T-helper 1 cell treated with Interleukin-12 subunit alpha and Interleukin-12 subunit beta and Interleukin-4 antibody, amounts not matched to agents 30 μg/mL and 1 μg/mL, for 36 hours (primary cell): ENCODE measurements around the gene DEDD.

Experiments
- H3K27ac Mint-ChIP-seq: one replicate; pipeline ENCODE4 v1.8.0; 2021; ENCODE audit warnings: mild to moderate bottlenecking, mixed read lengths
- H3K27me3 Mint-ChIP-seq: one replicate; pipeline ENCODE4 v1.8.0; 2021; ENCODE audit warnings: low read depth, mixed read lengths
- H3K36me3 Mint-ChIP-seq: one replicate; pipeline ENCODE4 v1.8.0; 2021; ENCODE audit warnings: low read depth, mixed read lengths
- H3K4me1 Mint-ChIP-seq: one replicate; pipeline ENCODE4 v1.8.0; 2021; ENCODE audit warnings: low read depth, mixed read lengths
- H3K4me3 Mint-ChIP-seq: one replicate; pipeline ENCODE4 v1.8.0; 2021; ENCODE audit warnings: mild to moderate bottlenecking, moderate library complexity, mixed read lengths
- H3K9me3 Mint-ChIP-seq: one replicate; pipeline ENCODE4 v1.8.0; 2021; ENCODE audit warnings: mixed read lengths

The DEDD gene

DNA sequence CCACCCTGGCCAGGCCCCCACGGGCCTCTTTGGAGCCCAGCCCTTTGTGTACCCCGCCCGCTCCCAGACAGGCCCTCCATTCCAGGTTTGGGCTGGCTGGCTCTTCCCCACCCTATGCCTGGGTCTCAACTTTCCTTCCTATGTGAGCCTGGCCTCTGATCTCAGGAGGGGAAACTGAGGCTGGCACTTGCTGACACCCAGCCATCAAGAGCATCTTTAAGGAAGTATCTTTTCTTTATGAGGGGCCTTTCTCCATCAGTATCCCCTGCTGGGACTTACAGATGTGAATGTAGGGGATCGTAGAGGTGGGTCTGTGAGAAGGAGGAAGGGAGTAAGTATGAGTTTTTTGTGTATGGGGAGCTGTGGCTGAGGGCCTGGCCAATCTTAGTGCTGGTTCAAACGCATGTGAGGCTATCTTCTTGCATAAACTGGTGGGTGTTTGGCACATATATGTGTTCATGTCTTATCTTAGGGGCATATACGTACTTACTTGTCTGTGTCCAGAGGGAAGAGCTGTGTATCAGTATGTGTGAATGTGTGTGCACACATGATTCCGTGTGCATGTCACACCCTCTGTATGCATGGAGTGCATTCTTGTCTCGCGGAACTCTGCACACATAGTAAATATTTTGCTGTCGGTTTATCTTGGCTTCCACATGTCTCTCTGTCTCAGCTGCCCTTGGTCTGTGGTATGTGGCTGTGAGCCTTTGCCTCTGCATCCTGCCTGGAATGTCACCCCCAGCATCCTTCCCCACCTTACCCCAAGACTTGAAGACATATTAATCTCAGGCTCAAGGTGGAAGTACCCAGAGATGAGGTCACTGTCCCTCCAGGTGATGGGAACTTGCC, 48.5 kb downstream of the DEDD start:
- no peaks in the 10 kb centered on the region for H3K27me3 Mint-ChIP-seq
- no peak overlapping the region for H3K27ac Mint-ChIP-seq
- no peaks in the 10 kb centered on the region for H3K9me3 Mint-ChIP-seq
- H3K4me1 Mint-ChIP-seq, result peaks cover 4% of the 10 kb centered on the region
- H3K4me3 Mint-ChIP-seq, result no peak overlapping the region
- H3K36me3 Mint-ChIP-seq, result no peaks in the 10 kb centered on the region

DNA sequence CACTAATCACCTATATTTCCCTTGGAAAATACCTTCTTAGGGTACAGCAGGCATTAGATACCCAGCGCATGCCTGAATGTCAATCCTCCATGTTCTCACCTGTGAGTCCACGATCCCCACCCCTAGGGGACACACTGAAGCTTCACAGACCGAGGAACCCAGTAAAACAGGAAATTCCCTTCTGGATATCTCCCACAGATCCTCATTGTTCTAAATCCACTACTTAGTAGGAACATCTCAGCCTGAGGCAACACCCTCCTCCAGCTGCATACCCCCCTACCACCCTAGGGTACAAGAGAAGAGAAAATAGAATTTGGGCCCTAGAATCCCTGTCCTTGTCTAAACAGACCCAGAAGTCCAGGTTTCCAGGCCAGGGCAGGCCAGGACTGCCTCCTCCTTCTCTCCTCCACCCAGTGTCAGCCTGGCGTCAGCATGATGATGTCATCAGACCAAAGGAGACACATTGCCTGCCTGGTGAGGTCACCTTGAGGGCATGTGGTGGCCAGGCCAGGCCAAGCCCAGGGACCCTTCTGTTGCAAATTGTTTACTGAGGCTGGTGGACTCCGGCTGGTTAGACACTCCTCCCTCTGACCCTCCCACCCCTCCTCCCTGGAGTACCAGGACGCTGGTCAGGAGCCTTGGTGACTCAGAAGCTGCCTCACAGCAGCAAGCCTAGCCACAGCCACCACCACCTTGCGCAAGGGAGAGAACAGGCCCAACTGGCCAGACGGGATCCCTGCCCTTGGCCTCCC, 49.3 kb downstream of the DEDD start:
- H3K4me1 Mint-ChIP-seq, result peaks cover 4% of the 10 kb centered on the region
- no peaks in the 10 kb centered on the region for H3K9me3 Mint-ChIP-seq
- no peaks in the 10 kb centered on the region for H3K27me3 Mint-ChIP-seq
- no peaks in the 10 kb centered on the region for H3K36me3 Mint-ChIP-seq
- H3K4me3 Mint-ChIP-seq, result no peak overlapping the region
- no peak overlapping the region for H3K27ac Mint-ChIP-seq

DNA sequence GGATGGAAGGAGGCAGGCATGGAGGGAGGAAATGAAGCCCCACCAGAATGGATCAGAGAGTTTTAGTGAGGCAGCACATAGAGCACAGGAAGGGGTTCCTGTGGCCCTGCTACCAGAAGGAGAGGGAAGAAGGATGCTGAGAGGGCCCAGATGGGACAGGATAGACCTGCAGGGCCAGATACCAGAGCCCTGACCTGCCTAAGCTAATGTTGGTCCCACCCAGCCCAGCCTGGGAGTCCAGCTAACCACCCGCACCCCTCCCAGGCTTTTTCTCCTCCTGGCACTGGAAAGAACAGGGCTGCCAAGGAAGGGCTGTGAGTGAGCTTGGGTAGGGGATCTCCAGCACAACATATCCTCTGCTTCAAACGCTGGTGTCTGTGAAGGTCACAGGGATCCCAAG, 50.0 kb downstream of the DEDD start:
- Mint-ChIP-seq H3K27me3 (no peaks in the 10 kb centered on the region), H3K4me1 (peaks cover 3% of the 10 kb centered on the region), H3K27ac (no peak overlapping the region), H3K9me3 (no peaks in the 10 kb centered on the region), H3K36me3 (no peaks in the 10 kb centered on the region), H3K4me3 (no peak overlapping the region)

DNA sequence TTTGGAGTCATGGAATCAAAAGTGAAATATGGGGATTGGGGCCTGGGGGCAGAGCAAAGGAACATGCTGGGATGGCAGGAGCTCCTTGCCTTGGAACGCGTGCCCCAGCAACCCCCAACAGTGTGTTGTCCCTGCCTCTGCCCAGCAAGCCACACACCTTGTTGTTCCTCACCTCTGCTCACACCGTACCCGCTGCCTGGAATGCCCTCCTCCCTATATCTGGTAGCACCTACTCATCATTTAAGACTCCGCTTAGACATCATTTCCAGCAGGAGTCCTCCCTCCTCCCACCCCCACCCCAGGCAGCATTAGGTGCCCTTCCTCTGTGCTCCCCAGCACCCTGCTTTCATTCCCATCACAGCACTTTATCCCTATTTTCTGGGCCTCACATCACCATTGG, 50.9 kb downstream of the DEDD start:
- Mint-ChIP-seq H3K4me3 (no peak overlapping the region), H3K27me3 (no peaks in the 10 kb centered on the region), H3K36me3 (no peaks in the 10 kb centered on the region), H3K4me1 (peaks cover 3% of the 10 kb centered on the region), H3K9me3 (no peaks in the 10 kb centered on the region), H3K27ac (no peak overlapping the region)

DNA sequence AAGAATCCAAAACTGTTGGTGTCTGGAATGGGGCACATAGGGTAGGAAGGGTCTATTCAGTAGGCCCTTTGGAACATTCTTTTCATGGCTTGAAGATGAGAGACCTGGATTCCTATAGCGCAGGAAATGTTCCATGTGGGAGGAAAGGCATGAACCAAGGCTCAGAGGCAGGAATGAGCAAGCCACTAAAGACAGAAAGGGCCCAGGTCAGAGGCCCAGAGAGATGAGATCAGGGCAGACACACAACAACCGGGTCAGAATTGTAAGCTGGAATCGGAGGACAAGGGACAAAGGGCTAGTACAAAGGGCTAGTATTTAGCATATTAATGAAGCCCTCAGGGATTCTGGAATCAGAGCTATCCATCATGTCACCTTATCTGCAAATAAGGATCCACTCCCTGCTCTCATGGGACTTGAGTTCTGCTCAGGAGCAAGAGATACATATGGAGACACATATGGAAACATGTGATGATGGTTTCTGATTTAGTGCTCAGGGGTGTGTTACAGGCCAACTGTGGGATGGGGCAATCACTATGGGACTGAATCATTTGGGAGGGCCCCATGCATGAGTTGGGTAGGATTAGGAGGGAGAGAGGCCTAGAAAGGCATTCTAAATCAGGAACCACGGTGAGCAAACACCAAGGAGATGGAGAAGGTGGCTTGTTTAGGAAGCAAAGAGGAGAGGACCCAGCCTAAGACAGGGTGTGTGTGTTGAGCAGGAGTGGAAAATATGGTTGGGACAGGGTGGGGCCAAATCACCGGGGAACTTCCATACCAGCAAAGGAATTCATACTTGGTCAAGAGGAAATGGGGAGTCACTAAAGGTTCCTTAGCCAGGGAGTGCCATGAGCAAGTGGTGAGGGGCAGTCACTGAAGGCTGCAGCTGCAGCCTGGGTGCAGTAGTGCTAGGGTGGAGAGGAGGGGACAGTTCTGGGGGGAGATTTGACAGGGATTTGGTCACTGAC, 51.7 kb downstream of the DEDD start:
- Mint-ChIP-seq H3K9me3 (no peaks in the 10 kb centered on the region), H3K27me3 (no peaks in the 10 kb centered on the region), H3K27ac (no peak overlapping the region), H3K4me3 (no peak overlapping the region), H3K36me3 (no peaks in the 10 kb centered on the region), H3K4me1 (peaks cover 4% of the 10 kb centered on the region)

DNA sequence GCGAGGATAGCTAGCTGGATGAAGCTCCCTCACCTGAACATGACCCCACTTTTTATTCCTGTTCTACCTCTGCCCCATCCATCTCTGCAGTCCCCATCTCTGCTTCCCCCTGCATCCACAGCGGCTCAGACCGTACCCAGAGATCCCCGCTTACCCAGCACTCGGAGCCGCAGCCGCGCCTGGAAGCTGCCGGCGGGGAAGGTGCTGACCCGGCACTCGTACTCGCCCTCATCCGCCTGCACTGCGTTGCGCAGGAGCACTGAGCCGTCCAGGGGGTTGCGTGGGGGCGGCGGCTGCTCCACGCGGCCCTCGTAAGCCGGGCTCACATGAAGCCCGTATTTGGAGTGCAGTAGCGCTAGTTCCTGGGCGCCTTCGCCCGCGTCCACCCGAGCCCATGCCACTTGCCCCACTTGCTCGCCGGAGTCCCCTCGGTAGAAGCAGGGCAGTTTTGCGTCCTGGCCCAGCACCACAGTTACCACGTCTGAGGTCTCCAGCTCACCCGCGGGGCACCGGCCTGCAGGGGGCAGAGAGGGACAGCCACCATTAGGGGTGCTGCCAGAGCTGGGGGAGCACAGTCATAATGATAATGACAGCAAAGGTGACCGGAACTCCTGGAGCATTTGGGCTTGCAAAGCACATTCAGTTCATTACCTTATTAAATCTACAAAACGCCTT, 52.9 kb downstream of the DEDD start:
- no peaks in the 10 kb centered on the region for H3K9me3 Mint-ChIP-seq
- peaks cover 4% of the 10 kb centered on the region for H3K4me1 Mint-ChIP-seq
- no peaks in the 10 kb centered on the region for H3K27me3 Mint-ChIP-seq
- no peak overlapping the region for H3K27ac Mint-ChIP-seq
- no peak overlapping the region for H3K4me3 Mint-ChIP-seq
- no peaks in the 10 kb centered on the region for H3K36me3 Mint-ChIP-seq

DNA sequence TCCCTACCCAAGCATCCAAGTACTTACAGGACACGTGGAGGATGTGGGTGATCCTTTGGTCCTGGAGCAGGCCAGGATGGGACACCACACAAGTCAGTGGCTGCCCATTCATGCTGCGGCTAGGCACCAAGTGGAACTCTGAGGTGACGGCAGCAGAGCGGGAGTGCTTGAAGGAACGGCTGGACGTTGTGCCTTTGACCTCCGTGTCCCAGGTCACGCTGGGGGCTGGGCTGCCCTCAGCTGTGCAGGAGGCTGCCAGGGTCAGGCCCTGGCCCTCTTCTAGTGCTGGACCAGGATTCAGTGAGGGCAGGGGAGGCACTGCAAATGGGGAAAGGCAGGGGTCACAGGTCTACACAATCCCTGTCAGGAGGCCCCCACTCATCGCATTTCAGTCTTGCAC, 55.0 kb downstream of the DEDD start:
- Mint-ChIP-seq H3K4me3 (no peak overlapping the region), H3K27ac (no peak overlapping the region), H3K4me1 (peaks cover 12% of the 10 kb centered on the region), H3K9me3 (no peaks in the 10 kb centered on the region), H3K36me3 (no peaks in the 10 kb centered on the region), H3K27me3 (no peaks in the 10 kb centered on the region)

DNA sequence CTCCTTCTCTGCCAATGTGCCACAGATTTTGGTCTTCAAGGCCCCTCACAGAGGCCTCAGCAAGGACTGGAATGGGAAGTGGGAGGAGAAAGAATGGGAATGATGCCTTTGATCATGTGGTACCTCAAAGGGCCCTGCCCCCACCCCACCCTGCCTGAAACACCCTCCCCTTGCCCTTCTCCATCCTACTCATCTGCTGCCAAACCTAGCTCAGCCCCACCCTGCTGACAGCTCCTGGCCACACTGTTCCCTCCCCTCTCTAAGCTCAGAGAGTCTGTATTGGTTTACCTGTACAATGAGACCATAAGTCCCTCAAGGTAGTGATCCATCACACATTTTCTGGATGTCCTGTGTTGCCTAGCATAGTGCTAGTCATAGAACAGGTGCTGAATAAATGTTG, 56.1 kb downstream of the DEDD start:
- Mint-ChIP-seq H3K27me3 (no peaks in the 10 kb centered on the region), H3K36me3 (no peaks in the 10 kb centered on the region), H3K9me3 (no peaks in the 10 kb centered on the region), H3K4me3 (no peak overlapping the region), H3K27ac (no peak overlapping the region), H3K4me1 (peaks cover 18% of the 10 kb centered on the region)

DNA sequence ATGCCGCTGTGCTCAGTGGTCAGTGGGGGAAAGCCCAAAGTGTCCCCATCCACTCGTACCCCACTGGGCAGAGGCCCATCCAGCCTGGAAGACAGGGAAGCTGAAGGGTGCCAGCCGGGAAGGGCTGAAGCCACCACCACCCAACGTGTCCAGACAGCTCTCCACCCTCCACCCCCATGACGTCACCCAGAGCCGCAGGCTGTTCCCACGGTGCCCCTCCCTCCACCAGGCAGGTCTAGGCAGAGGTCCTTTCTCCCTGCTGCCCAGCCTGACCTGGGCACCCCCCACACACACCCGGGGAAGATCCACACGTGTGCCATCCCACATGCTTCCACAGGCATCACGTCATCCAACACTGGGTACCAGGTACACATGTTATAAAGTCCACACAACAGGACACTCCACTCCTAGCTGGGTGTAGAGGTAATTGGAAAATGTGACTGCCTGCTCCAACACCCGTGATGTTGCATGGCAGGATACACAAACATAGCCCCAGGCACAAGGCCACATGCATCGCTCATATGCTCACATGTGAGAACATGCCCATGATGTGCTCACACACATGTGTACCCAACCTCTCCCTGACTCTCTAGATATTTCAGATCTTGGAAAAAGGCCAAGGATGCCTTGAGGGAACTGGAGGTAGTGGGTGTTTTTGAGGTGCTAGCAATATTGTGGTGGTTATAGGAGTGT, 57.6 kb downstream of the DEDD start:
- no peaks in the 10 kb centered on the region for H3K36me3 Mint-ChIP-seq
- peaks cover 30% of the 10 kb centered on the region for H3K4me1 Mint-ChIP-seq
- H3K27ac Mint-ChIP-seq, result no peak overlapping the region
- H3K27me3 Mint-ChIP-seq, result no peaks in the 10 kb centered on the region
- no peaks in the 10 kb centered on the region for H3K9me3 Mint-ChIP-seq
- no peak overlapping the region for H3K4me3 Mint-ChIP-seq

DNA sequence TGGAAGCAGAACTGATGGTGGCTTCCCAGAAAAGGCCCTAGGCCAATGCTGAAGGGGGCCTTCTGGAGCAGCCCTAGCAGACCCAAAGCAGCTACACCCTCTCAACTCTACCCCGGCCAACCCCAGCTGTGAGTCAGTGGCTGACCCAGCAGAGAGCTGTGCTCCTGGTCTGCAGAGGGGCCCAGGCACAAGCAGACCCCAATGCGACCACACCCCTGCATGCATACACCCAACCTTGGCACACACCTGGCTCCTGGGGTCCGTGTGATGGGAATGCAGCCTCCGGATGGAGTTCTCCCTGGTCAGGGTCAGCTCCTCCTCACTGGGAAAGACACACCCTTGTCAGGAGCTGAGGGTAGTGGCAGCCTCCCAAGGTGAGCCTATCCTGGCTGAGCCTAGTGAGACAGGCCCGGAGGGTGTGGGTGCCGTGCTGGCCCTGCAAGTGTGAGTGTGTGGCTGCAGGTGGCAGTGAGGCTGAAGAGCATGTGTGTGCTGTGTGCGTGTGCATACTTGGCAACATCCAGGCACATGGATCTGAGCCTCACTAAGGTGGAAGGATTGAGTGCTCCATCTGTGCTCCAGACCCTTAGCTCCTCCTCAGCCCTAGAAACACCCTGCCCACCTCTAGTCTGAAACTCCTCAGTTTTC, 58.9 kb downstream of the DEDD start:
- Mint-ChIP-seq H3K27me3 (no peaks in the 10 kb centered on the region), H3K4me1 (peaks cover 32% of the 10 kb centered on the region), H3K9me3 (no peaks in the 10 kb centered on the region), H3K27ac (no peak overlapping the region), H3K4me3 (no peak overlapping the region), H3K36me3 (peaks cover 6% of the 10 kb centered on the region)

DNA sequence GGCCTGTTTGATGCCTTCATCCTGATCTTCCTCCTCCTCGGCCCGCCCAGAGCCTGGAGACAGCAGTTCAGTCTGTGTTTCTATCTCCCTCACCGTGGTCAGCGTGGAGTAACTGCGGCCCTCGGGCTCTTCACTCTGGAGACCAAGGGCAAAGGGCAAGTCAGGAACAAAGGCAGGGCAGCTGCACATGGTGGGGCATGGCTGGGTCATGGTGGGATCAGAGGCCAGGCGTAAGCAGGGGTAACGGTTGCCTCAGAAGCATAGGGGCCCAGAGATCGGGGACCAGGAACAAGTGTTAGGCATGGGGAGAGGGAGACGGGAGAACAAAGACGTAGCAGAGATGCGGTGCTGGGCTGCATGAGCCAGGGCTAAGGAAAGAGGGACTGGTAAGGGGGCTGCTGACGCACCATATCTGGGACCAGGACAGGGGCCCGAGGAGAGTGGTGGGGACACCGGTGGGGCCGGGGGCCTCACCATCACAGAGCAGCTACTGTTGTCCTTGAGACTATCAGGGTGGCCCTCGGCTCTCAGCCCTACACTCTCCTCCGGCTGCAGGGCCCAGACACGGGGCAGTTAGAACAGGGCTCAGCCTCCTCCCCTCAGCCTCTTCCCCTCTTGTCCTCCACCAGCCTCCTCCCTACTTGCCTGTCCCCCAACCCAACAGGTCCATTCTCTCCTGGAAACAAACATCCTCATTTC, 59.6 kb downstream of the DEDD start:
- H3K27me3 Mint-ChIP-seq, result no peaks in the 10 kb centered on the region
- peaks cover 12% of the 10 kb centered on the region for H3K36me3 Mint-ChIP-seq
- H3K4me1 Mint-ChIP-seq, result peaks cover 37% of the 10 kb centered on the region
- no peak overlapping the region for H3K27ac Mint-ChIP-seq
- H3K4me3 Mint-ChIP-seq, result no peak overlapping the region
- H3K9me3 Mint-ChIP-seq, result no peaks in the 10 kb centered on the region

DNA sequence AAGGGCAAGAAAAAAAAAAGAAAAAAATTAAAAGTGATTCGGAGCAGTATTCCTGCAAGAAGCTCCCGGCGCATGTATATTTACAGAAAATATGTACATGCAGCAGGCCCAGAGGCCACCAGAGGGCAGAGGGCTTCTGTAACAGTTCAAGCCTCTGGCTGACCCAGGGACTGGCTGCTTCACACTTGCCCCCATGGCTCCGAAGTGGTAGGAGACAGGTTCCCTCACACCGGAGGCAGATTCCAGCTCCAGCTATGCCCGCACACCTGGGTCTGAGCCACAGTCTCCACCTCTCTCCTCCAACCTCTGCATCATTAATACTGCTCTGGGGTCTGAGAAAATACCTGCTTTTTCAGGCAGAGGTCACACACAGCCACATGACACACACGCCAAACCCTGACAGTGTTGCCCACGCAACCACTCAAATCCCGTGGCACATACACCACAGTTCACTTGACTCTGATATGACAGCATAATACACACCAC, 60.5 kb downstream of the DEDD start:
- Mint-ChIP-seq H3K9me3 (no peaks in the 10 kb centered on the region), H3K27ac (peak overlapping the region; percentile 15), H3K36me3 (peaks cover 20% of the 10 kb centered on the region), H3K27me3 (no peaks in the 10 kb centered on the region), H3K4me1 (peaks cover 44% of the 10 kb centered on the region), H3K4me3 (no peak overlapping the region)
